ENCODE measurements around the gene CSTPP1.

DNA sequence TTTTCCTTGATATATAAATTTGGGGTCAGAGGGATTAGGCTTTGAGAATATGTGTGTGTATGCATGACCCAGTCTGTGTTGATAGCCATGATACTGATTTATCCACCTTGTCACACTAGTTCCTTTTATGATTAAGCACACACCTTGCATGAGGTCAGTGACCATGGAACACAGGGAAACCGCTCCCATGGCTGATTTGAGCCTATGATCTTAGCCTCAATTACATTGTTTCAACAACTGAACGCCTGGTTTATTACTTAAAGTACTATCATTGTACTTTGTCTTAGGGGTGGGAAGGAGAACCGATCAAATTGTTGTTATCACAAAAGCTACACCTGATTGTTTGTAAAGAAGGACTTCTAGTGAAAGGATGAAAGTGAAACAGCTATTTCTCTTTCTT lies 169.4 kb downstream of the CSTPP1 start:
- TF ChIP-seq SPI1 (IDR thresholded peaks at IDR 0.05; ENCODE audit: borderline replicate concordance, low read depth): no peak
- TF ChIP-seq, protein P1, sequence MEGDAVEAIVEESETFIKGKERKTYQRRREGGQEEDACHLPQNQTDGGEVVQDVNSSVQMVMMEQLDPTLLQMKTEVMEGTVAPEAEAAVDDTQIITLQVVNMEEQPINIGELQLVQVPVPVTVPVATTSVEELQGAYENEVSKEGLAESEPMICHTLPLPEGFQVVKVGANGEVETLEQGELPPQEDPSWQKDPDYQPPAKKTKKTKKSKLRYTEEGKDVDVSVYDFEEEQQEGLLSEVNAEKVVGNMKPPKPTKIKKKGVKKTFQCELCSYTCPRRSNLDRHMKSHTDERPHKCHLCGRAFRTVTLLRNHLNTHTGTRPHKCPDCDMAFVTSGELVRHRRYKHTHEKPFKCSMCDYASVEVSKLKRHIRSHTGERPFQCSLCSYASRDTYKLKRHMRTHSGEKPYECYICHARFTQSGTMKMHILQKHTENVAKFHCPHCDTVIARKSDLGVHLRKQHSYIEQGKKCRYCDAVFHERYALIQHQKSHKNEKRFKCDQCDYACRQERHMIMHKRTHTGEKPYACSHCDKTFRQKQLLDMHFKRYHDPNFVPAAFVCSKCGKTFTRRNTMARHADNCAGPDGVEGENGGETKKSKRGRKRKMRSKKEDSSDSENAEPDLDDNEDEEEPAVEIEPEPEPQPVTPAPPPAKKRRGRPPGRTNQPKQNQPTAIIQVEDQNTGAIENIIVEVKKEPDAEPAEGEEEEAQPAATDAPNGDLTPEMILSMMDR (IDR thresholded peaks at IDR 0.05; ENCODE audit: insufficient read depth, low read length): no peak
- TF ChIP-seq POLR2AphosphoS5 (IDR thresholded peaks at IDR 0.05; ENCODE audit: low read depth): no peak
- TF ChIP-seq, protein P2, sequence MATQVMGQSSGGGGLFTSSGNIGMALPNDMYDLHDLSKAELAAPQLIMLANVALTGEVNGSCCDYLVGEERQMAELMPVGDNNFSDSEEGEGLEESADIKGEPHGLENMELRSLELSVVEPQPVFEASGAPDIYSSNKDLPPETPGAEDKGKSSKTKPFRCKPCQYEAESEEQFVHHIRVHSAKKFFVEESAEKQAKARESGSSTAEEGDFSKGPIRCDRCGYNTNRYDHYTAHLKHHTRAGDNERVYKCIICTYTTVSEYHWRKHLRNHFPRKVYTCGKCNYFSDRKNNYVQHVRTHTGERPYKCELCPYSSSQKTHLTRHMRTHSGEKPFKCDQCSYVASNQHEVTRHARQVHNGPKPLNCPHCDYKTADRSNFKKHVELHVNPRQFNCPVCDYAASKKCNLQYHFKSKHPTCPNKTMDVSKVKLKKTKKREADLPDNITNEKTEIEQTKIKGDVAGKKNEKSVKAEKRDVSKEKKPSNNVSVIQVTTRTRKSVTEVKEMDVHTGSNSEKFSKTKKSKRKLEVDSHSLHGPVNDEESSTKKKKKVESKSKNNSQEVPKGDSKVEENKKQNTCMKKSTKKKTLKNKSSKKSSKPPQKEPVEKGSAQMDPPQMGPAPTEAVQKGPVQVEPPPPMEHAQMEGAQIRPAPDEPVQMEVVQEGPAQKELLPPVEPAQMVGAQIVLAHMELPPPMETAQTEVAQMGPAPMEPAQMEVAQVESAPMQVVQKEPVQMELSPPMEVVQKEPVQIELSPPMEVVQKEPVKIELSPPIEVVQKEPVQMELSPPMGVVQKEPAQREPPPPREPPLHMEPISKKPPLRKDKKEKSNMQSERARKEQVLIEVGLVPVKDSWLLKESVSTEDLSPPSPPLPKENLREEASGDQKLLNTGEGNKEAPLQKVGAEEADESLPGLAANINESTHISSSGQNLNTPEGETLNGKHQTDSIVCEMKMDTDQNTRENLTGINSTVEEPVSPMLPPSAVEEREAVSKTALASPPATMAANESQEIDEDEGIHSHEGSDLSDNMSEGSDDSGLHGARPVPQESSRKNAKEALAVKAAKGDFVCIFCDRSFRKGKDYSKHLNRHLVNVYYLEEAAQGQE (IDR thresholded peaks at IDR 0.05; ENCODE audit: insufficient replicate concordance, low read depth): no peak

Measured in HL-60 (cell line).